ENCODE measurements around the gene ZNF358. TPM values are rescaled to one million over a fixed set of nuclear protein-coding genes. Genes with fewer than 3 reads are reported as not detected.

ZNF358 gene
- total RNA-seq, 4 donors from 2014 or later = 19.1 to 69.1 (median 33.8) TPM

DNA sequence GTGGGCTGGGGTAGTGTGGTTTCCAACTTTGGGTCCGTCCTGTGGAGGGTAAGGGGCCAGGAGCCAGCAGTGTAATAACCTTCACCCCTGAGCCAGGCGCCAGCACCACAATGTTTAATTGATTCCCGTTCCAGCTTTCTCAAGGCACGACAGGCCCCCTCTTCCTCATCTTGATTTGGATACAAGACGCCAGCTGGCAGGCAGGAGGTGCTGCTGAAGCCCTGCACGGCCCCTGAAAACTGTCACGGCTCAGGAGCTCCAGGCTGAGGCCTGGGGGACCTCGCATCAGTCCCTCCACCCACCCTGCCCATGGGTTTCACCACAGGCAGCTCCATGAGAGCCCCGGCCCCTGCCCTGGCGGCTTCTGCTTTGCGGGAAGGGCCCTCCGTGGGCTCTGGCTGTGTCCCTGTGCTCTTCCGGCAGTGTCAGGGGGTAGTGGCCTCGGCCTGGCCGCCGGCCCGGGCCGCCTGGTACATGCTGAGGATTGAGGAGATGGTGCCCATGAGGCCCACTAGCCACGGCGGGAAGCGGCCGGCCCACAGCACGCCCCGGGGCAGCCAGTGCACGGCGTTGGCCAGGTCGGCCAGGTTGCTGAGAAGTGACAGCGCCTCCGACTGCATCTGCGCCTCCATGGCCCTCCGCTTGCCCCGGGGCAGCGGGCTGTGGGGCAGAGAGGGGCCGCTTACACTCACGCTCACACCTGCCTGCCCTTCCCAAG is 39.0 kb upstream of the ZNF358 start:
- intact Hi-C loops (cut with DNase I; ENCODE audit: low total_unique reads) = no loop called here
- TF ChIP-seq POLR2A (IDR thresholded peaks at IDR 0.05) = no peak
- TF ChIP-seq, protein P1, sequence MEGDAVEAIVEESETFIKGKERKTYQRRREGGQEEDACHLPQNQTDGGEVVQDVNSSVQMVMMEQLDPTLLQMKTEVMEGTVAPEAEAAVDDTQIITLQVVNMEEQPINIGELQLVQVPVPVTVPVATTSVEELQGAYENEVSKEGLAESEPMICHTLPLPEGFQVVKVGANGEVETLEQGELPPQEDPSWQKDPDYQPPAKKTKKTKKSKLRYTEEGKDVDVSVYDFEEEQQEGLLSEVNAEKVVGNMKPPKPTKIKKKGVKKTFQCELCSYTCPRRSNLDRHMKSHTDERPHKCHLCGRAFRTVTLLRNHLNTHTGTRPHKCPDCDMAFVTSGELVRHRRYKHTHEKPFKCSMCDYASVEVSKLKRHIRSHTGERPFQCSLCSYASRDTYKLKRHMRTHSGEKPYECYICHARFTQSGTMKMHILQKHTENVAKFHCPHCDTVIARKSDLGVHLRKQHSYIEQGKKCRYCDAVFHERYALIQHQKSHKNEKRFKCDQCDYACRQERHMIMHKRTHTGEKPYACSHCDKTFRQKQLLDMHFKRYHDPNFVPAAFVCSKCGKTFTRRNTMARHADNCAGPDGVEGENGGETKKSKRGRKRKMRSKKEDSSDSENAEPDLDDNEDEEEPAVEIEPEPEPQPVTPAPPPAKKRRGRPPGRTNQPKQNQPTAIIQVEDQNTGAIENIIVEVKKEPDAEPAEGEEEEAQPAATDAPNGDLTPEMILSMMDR (IDR thresholded peaks at IDR 0.05) = no peak
- Histone ChIP-seq H3K27me3 (no peaks in the 10 kb centered on the region), H3K36me3 (no peaks in the 10 kb centered on the region), H3K9me3 (no peaks in the 10 kb centered on the region), H3K4me3 (no peak overlapping the region), H3K27ac (no peak overlapping the region), H3K4me1 (no peaks in the 10 kb centered on the region)
- DNase-seq = no peak

DNA sequence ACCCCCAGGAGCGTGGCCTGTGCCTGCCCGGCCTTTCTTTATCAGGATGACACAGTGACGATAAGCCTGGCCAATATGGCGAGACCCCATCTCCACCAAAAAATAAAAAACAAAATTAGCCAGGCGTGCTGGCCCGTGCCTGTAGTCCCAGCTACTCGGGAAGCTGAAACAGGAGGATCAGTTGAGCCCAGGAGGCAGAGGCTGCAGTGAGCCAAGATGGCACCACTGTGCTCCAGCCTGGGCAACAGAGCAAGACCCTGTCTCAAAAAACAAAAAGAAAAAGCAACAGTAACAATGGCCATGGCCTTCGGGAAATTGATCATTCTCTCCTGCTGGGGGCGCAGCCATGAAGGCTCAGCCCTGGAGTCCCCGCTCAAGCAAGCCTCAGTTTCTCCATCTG is 38.1 kb upstream of the ZNF358 start:
- Histone ChIP-seq H3K4me1 (no peaks in the 10 kb centered on the region), H3K9me3 (no peaks in the 10 kb centered on the region), H3K36me3 (no peaks in the 10 kb centered on the region), H3K27me3 (no peaks in the 10 kb centered on the region), H3K4me3 (no peak overlapping the region), H3K27ac (no peak overlapping the region)
- intact Hi-C loops (cut with DNase I; ENCODE audit: low total_unique reads) = no loop called here
- TF ChIP-seq POLR2A (IDR thresholded peaks at IDR 0.05) = no peak
- TF ChIP-seq, protein P1 (IDR thresholded peaks at IDR 0.05) = no peak
- DNase-seq = no peak

DNA sequence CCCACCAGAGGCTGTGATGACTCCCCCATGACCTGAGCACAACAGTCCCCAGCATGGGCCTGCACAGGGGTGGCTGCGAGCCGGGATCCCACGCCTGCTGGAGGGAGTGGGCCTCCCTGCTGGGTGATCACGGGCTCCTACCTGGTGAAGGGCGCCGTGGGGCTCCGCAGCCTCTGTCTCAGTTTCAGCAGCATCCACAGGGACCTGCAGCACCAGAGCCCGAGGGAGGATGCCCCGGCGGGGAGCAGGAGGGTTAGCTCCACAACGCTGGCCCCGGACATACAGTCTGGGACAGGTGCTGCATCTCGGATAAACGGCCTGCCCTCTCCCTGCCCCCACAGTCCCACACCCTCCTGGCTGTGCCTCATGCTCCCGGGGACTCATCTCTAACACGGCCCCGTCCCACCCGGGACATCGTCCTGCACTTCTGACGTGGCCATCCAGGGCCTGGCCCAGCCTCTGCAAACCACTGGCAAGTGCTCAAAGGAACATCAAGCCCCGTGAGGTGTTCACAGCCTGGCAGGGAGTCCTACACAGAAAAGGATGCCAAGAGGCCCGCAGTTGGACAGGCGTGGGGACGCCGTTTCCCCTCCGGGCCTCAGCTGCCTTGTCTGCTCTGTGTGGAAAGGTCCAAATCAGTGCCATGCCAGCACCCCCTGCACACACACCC is 37.6 kb upstream of the ZNF358 start:
- Histone ChIP-seq H3K27ac (no peak overlapping the region), H3K4me3 (no peak overlapping the region), H3K27me3 (no peaks in the 10 kb centered on the region), H3K4me1 (no peaks in the 10 kb centered on the region), H3K36me3 (no peaks in the 10 kb centered on the region), H3K9me3 (no peaks in the 10 kb centered on the region)
- TF ChIP-seq POLR2A (IDR thresholded peaks at IDR 0.05) = no peak
- TF ChIP-seq, protein P1 (IDR thresholded peaks at IDR 0.05) = no peak
- intact Hi-C loops (cut with DNase I; ENCODE audit: low total_unique reads) = no loop called here
- DNase-seq = no peak

GRCh38 chr19:7478843-7479227 is 37.1 kb upstream of the ZNF358 start:
- no peak overlapping the region for H3K27ac ChIP-seq
- intact Hi-C loops (cut with DNase I; ENCODE audit: low total_unique reads) = no loop called here

More at GRCh38 chr19:7478843-7479227, 37.1 kb upstream of the ZNF358 start:
- Histone ChIP-seq H3K4me1 (no peaks in the 10 kb centered on the region), H3K27me3 (no peaks in the 10 kb centered on the region), H3K9me3 (no peaks in the 10 kb centered on the region), H3K36me3 (no peaks in the 10 kb centered on the region), H3K4me3 (no peak overlapping the region)
- TF ChIP-seq, protein P1 (IDR thresholded peaks at IDR 0.05) = no peak
- TF ChIP-seq POLR2A (IDR thresholded peaks at IDR 0.05) = no peak
- DNase-seq = no peak

All from uterus (tissue), 4 donors.